Measurements from ENCODE around the gene ZNF497.

ZNF497 gene

GRCh38 chr19:58380662-58381459, 18.3 kb upstream of the ZNF497 start, which contains the start of gene ZNF837 (continued):
- TF ChIP-seq GLI2 (tag by site-specific recombination; IDR thresholded peaks at IDR 0.05; ENCODE audit: borderline replicate concordance, low read depth) (no peak), ZBTB20 (tag by site-specific recombination; IDR thresholded peaks at IDR 0.05) (peak; percentile 100), ZNF664 (tag by site-specific recombination; IDR thresholded peaks at IDR 0.05) (peak; percentile 47; the same call in 1 of the 2 replicates), KLF1 (tag by site-specific recombination; IDR thresholded peaks at IDR 0.05) (peak; percentile 83), TRIM28 (IDR thresholded peaks at IDR 0.05; ENCODE audit: borderline replicate concordance, low read length) (no peak; the same call in 1 of the 2 replicates), ZNF221 (tag by site-specific recombination; IDR thresholded peaks at IDR 0.05; ENCODE audit: borderline replicate concordance) (no peak), ZSCAN4 (tag by site-specific recombination; IDR thresholded peaks at IDR 0.05) (peak; percentile 75), ZNF624 (tag by site-specific recombination; IDR thresholded peaks at IDR 0.05) (no peak), ZNF433 (tag by site-specific recombination; IDR thresholded peaks at IDR 0.05; ENCODE audit: low read depth) (no peak), ZNF501 (tag by site-specific recombination; IDR thresholded peaks at IDR 0.05) (peak; percentile 94), BCL11A (tag by site-specific recombination; IDR thresholded peaks at IDR 0.05; ENCODE audit: low read depth) (no peak), ZSCAN18 (tag by site-specific recombination; IDR thresholded peaks at IDR 0.05) (peak; percentile 84), ZNF350 (tag by site-specific recombination; IDR thresholded peaks at IDR 0.05) (peak; percentile 31; the same call in 1 of the 2 replicates), ZNF585B (tag by site-specific recombination; IDR thresholded peaks at IDR 0.05) (no peak), ZNF555 (tag by site-specific recombination; conservative IDR thresholded peaks at IDR 0.05) (no peak), ZNF18 (tag by site-specific recombination; IDR thresholded peaks at IDR 0.05) (peak; percentile 56; the same call in 1 of the 2 replicates), ZNF132 (tag by site-specific recombination; IDR thresholded peaks at IDR 0.05; ENCODE audit: borderline replicate concordance) (no peak), ZNF26 (tag by site-specific recombination; IDR thresholded peaks at IDR 0.05) (no peak), ZNF140 (tag by site-specific recombination; IDR thresholded peaks at IDR 0.05) (no peak), ZNF423 (tag by site-specific recombination; IDR thresholded peaks at IDR 0.05) (0 out of 2 replicates have a peak, but pooled peaks have one; percentile 36), TCF7L2 (IDR thresholded peaks at IDR 0.05; ENCODE audit: borderline replicate concordance, low read depth, low read length) (peak; percentile 67; the same call in 1 of the 2 replicates), ZNF510 (tag by site-specific recombination; IDR thresholded peaks at IDR 0.05; ENCODE audit: insufficient replicate concordance) (no peak), ZBTB10 (tag by site-specific recombination; IDR thresholded peaks at IDR 0.05) (peak; percentile 87), HOXD13 (CRISPR knock-in tag; IDR thresholded peaks at IDR 0.05; ENCODE audit: borderline replicate concordance) (peak; percentile 88), ZNF121 (tag by site-specific recombination; IDR thresholded peaks at IDR 0.05) (peak; percentile 78; the same call in 1 of the 2 replicates), ZBTB26 (tag by site-specific recombination; optimal IDR thresholded peaks at IDR 0.05) (peak; percentile 97), ZNF37A (tag by site-specific recombination; IDR thresholded peaks at IDR 0.05) (no peak), ZNF558 (tag by site-specific recombination; IDR thresholded peaks at IDR 0.05) (no peak), ZNF623 (tag by site-specific recombination; IDR thresholded peaks at IDR 0.05) (peak; percentile 46), KLF8 (tag by site-specific recombination; IDR thresholded peaks at IDR 0.05) (peak; percentile 97), GLI4 (tag by site-specific recombination; IDR thresholded peaks at IDR 0.05) (peak; percentile 98)
